ENCODE results near the gene NTRK3.

DNA sequence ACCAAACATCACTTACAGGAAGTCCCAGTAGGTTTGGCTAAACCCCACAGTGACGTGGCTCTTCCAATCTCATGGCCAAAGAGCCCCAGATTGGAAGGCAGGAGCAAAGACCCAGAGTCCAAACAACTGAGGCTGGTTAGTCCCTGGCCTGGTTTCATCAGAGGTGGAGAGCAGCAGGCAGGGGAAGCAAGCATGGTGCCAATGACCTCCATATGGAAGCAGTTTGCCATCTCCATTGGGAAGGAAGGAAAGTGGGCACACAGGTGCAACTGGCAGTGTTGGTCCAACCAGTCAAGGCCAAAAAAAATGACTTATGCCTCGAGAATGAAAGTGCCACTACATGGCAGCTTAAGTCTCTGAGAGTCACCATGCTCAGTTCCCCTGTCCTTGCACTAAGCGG lies 175.9 kb downstream of the NTRK3 start:
- TF ChIP-seq GABPA (IDR thresholded peaks at IDR 0.05 in 1 of 2, conservative IDR thresholded peaks at IDR 0.05 in 1 of 2) (no peak), SP1 (IDR thresholded peaks at IDR 0.05) (no peak)
- TF ChIP-seq, protein P1, sequence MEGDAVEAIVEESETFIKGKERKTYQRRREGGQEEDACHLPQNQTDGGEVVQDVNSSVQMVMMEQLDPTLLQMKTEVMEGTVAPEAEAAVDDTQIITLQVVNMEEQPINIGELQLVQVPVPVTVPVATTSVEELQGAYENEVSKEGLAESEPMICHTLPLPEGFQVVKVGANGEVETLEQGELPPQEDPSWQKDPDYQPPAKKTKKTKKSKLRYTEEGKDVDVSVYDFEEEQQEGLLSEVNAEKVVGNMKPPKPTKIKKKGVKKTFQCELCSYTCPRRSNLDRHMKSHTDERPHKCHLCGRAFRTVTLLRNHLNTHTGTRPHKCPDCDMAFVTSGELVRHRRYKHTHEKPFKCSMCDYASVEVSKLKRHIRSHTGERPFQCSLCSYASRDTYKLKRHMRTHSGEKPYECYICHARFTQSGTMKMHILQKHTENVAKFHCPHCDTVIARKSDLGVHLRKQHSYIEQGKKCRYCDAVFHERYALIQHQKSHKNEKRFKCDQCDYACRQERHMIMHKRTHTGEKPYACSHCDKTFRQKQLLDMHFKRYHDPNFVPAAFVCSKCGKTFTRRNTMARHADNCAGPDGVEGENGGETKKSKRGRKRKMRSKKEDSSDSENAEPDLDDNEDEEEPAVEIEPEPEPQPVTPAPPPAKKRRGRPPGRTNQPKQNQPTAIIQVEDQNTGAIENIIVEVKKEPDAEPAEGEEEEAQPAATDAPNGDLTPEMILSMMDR (IDR thresholded peaks at IDR 0.05; ENCODE audit: low read depth, low read length, missing input control) = no peak
- TF ChIP-seq, protein P2, sequence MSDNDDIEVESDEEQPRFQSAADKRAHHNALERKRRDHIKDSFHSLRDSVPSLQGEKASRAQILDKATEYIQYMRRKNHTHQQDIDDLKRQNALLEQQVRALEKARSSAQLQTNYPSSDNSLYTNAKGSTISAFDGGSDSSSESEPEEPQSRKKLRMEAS (IDR thresholded peaks at IDR 0.05) = no peak
- TF ChIP-seq, protein P3, sequence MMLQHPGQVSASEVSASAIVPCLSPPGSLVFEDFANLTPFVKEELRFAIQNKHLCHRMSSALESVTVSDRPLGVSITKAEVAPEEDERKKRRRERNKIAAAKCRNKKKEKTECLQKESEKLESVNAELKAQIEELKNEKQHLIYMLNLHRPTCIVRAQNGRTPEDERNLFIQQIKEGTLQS (IDR thresholded peaks at IDR 0.05) = no peak
- TF ChIP-seq, protein P4, sequence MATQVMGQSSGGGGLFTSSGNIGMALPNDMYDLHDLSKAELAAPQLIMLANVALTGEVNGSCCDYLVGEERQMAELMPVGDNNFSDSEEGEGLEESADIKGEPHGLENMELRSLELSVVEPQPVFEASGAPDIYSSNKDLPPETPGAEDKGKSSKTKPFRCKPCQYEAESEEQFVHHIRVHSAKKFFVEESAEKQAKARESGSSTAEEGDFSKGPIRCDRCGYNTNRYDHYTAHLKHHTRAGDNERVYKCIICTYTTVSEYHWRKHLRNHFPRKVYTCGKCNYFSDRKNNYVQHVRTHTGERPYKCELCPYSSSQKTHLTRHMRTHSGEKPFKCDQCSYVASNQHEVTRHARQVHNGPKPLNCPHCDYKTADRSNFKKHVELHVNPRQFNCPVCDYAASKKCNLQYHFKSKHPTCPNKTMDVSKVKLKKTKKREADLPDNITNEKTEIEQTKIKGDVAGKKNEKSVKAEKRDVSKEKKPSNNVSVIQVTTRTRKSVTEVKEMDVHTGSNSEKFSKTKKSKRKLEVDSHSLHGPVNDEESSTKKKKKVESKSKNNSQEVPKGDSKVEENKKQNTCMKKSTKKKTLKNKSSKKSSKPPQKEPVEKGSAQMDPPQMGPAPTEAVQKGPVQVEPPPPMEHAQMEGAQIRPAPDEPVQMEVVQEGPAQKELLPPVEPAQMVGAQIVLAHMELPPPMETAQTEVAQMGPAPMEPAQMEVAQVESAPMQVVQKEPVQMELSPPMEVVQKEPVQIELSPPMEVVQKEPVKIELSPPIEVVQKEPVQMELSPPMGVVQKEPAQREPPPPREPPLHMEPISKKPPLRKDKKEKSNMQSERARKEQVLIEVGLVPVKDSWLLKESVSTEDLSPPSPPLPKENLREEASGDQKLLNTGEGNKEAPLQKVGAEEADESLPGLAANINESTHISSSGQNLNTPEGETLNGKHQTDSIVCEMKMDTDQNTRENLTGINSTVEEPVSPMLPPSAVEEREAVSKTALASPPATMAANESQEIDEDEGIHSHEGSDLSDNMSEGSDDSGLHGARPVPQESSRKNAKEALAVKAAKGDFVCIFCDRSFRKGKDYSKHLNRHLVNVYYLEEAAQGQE (IDR thresholded peaks at IDR 0.05) = no peak
